ENCODE measurements around the gene COL18A1. TPM values are rescaled to one million over a fixed set of nuclear protein-coding genes. Genes with fewer than 3 reads are reported as not detected.

Gene COL18A1
- total and polyA plus RNA-seq, 11 donors, result 31.7 to 109 (median 59.0) TPM

GRCh38 chr21:45412909-45413611 lies 8.1 kb downstream of the COL18A1 start:
- Histone ChIP-seq H3K4me1 (peaks cover 0 to 79% (median 43%) of the 10 kb centered on the region in 12 donors), H3K36me3 (no peaks in the 10 kb centered on the region), H3K27ac (peak overlapping the region in 6 of 12 donors; percentile 9 to 97 (median 26)), H3K27me3 (no peaks in the 10 kb centered on the region), H3K9me3 (no peaks in the 10 kb centered on the region), H3K4me3 (no peak overlapping the region)
- 62 to 85% (median 71%) methylated on average over 18 to 27 of the region's 27 CpGs for WGBS, 4 donors
- no peak for TF ChIP-seq POLR2A (IDR thresholded peaks at IDR 0.05)
- TF ChIP-seq CTCF (IDR thresholded peaks at IDR 0.05), result no peak
- ATAC-seq, result no peak
- intact Hi-C loops (cut with DNase I), result no loop called here
- peak in 4 of 5 donors; percentile 14 to 44 (median 22) for DNase-seq

- DNase-seq (peak in 4 of 5 donors; percentile 11 to 38 (median 16)), ATAC-seq (no peak)
- WGBS, 4 donors, result 80 to 86% (median 84%) methylated on average over 7 of the region's 7 CpGs
- no peak overlapping the region for H3K4me3 ChIP-seq
- H3K27ac ChIP-seq, result peak overlapping the region in 2 of 12 donors; percentile 5 to 97
- peaks cover 0 to 72% (median 35%) of the 10 kb centered on the region in 12 donors for H3K4me1 ChIP-seq
- no peak for TF ChIP-seq POLR2A (IDR thresholded peaks at IDR 0.05)
- no peak for TF ChIP-seq CTCF (IDR thresholded peaks at IDR 0.05)
- H3K9me3 ChIP-seq, result no peaks in the 10 kb centered on the region
- no peaks in the 10 kb centered on the region for H3K27me3 ChIP-seq
- intact Hi-C loops (cut with DNase I), result no loop called here
- no peaks in the 10 kb centered on the region for H3K36me3 ChIP-seq
Observed at GRCh38 chr21:45413922-45414321, 9.0 kb downstream of the COL18A1 start.

- no peak for TF ChIP-seq CTCF (IDR thresholded peaks at IDR 0.05)
- TF ChIP-seq POLR2A (IDR thresholded peaks at IDR 0.05), result no peak
- H3K4me3 ChIP-seq, result no peak overlapping the region
- H3K27ac ChIP-seq, result peak overlapping the region in 2 of 12 donors; percentile 5 to 97
- DNase-seq (peak; percentile 5 to 35 (median 14)), ATAC-seq (no peak)
- intact Hi-C loops (cut with DNase I), result no loop called here
- no peaks in the 10 kb centered on the region for H3K36me3 ChIP-seq
- H3K27me3 ChIP-seq, result no peaks in the 10 kb centered on the region
- no peaks in the 10 kb centered on the region for H3K9me3 ChIP-seq
- WGBS, 4 donors, result 93 to 96% (median 95%) methylated on average over 25 of the region's 25 CpGs
- H3K4me1 ChIP-seq, result peaks cover 0 to 66% (median 29%) of the 10 kb centered on the region in 12 donors
Observed at GRCh38 chr21:45414396-45415187, 9.6 kb downstream of the COL18A1 start.
